Activated CD8-positive, alpha-beta memory T cell treated with anti-CD3 and anti-CD28 coated beads, Interleukin-2, amount 50 U/mL, for 1 hour (primary cell): ENCODE results near the gene PI4K2A.

Experiments used
- DNase-seq: peaks from one replicate; pipeline ENCODE4 v3.0.0-alpha.2; 2020; ENCODE audit errors: extremely low read depth

Gene PI4K2A

GRCh38 chr10:97640174-97640867, at the start of gene PI4K2A:
TSS of gene PI4K2A (plus strand) at chr10:97640671. CDS start at chr10:97640743, 72 bp downstream.
- DNase-seq, result peak; percentile 99

- no peak for DNase-seq
Observed at GRCh38 chr10:97590748-97591495, 49.5 kb upstream of the PI4K2A start.

- no peak for DNase-seq
Observed at GRCh38 chr10:97593421-97593820, 47.0 kb upstream of the PI4K2A start.

GRCh38 chr10:97596101-97597082, 44.1 kb upstream of the PI4K2A start:
- DNase-seq, result no peak

GRCh38 chr10:97597778-97598177, 42.7 kb upstream of the PI4K2A start:
- no peak for DNase-seq

- DNase-seq, result no peak
Observed at GRCh38 chr10:97598407-97599271, 41.8 kb upstream of the PI4K2A start.

- DNase-seq, result no peak
Observed at GRCh38 chr10:97599272-97599619, 41.2 kb upstream of the PI4K2A start.

GRCh38 chr10:97600616-97601015, 39.9 kb upstream of the PI4K2A start:
- DNase-seq, result no peak

- no peak for DNase-seq
Observed at GRCh38 chr10:97601268-97602215, 38.9 kb upstream of the PI4K2A start.

- DNase-seq, result no peak
Observed at GRCh38 chr10:97607095-97607636, 33.3 kb upstream of the PI4K2A start.

GRCh38 chr10:97608991-97609561, 31.4 kb upstream of the PI4K2A start:
- DNase-seq, result no peak

GRCh38 chr10:97611473-97611872, 29.0 kb upstream of the PI4K2A start:
- DNase-seq, result no peak

GRCh38 chr10:97612386-97612785, 28.1 kb upstream of the PI4K2A start:
- DNase-seq, result no peak

- no peak for DNase-seq
Observed at GRCh38 chr10:97618285-97618684, 22.2 kb upstream of the PI4K2A start.

GRCh38 chr10:97618733-97619132, 21.7 kb upstream of the PI4K2A start:
- DNase-seq, result no peak

- no peak for DNase-seq
Observed at GRCh38 chr10:97623277-97623676, 17.2 kb upstream of the PI4K2A start.

GRCh38 chr10:97627731-97628130, 12.7 kb upstream of the PI4K2A start:
- DNase-seq, result no peak

GRCh38 chr10:97628228-97628627, 12.2 kb upstream of the PI4K2A start:
- no peak for DNase-seq

- no peak for DNase-seq
Observed at GRCh38 chr10:97629289-97629688, 11.2 kb upstream of the PI4K2A start.
